Endometrial microvascular endothelial cells (primary cell): ENCODE measurements around the gene KRT6A. TPM values are rescaled to one million over a fixed set of nuclear protein-coding genes. Genes with fewer than 3 reads are reported as not detected.

ENCODE experiments used
- in situ Hi-C: cut with HindIII; loops from 2 replicates; pipeline ENCODE4 v1.10.0; 2017; ENCODE audit warnings: low sequenced_read_pairs, low pct_unique_long_range_greater_than_20kb; ENCODE audit errors: inconsistent ontology term
- total RNA-seq: library from RNA; depleted of rRNA; stranded (reverse); fragments of >200 nt; gene quantifications from one replicate; pipeline ENCODE4 v1.2.3, GENCODE V29; 2015; ENCODE audit errors: inconsistent ontology term

The KRT6A gene
- total RNA-seq, 1 donor from 2014 or later = not detected

DNA sequence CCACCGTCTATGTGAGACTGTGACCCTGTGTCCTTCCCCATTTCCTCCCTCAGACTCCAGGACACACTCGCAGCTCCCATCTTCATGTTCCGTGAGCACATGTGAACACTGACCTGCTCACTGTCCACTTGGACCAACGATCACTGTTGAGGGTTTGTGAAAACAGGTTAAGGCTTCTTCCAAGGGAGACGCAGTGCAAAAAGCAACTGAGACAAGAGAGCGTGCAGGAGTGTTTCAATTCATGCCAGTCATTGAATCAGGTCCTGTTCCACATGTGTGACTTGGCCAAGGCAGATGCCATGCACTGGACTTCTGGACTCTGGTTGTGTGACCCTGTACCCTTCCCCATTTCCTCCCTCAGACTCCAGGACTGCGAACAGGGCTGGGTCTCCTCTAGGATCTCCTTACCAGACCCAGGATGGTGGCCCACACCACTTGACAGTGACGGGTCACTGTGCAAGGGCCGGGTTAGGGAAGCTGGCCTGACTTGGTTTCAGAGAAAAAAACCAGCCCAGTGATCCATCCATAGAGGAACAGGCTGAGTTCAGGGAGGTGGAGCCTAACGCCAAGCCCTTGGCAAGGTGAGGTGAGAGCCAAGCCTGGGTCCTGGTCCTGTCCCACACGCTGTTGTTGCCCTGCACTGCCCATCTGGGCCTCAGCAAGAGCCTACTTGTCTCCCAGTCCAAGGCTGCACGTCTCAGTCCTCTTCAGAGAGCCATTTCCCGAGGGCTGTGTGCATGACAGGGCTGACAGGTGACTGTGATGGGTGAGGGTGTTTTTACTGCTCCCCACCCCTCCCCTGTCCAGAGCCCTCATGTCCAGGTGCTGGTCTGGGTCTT is 32.8 kb upstream of the KRT6A start:
- in situ Hi-C loops = no loop called here

DNA sequence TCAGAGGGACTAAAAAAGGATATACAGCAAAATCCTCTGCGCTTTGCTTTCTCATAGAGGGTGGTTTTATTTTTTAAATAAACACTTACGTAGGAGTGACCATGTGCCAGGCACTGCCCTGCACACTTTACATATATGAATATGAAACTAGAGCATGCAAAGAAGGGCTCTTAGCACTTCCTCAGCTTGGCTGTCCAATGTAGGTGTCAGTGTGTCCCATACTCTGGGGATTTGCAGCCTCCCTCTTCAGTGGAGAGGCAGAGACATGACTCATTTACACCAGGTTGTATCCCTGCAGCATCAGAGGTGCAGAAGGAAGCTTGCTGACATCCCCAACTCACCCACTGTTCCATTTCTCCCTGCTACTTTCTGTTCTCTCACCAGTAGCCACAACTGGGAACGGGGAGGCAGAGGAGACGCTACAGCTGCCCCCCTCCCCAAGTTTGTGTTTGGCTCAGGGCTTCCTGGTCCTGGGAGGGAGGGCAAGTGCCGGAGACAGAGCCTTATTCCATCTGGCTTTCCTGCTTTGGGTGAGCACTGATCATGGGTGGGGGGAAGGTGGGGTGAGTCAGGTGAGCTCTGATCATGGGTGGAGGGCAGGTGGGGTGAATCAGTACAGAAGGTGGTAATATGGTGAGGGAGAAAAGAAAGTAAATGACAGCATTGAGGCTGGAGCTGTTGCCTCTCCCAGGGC is 32.0 kb upstream of the KRT6A start:
- in situ Hi-C loops = no loop called here

DNA sequence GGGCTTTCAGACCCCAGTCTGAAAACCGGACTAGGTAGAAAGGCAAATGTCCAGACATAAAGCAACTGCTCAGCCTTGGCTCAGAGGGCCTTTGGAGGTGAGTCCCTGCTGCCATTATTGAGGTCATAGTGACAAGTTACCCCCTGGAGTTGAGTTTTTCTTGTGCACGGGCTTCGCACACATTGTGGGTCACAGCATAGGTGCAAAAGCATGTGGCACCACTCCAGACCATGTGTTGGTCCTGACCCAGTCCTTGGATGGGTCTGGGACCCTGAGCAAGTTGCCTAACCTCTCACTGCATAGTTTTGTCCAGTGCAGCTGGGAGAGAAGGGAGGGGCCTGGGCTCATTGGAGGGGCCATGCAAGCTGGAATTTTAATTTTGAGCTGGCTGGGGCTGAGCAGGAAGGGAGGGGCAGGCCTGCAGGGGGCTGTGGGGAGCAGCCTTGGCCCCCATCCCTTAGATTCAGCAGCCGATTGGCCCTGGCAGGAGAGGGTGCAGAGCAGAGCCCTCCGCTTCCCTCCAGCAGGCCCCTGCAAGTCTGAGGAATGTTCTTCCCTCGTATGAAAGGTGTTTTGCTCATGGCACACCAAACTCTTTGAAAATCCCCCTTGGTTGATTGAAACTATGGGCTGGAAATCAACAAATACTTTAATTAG is 31.3 kb upstream of the KRT6A start:
- in situ Hi-C loops = no loop called here

DNA sequence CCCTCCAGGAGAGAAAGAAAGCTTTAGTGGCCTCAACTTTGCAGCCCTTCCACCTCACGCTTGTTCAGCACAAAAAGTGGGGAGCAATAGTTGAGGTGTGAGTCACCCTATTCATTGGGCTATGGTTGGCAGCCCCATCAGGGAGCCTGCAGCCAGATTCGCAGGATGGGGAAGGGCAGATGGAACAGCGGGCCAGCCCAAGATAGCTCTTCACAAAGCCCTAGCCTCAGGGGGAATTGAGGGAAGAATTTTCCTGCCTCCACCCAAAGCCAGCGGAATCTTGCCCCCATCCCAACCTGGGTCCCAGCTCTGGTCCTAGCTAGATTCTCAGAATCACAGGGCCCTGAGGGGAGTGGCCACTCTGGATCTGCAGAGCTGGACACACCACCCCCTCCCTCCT is 30.8 kb upstream of the KRT6A start:
- in situ Hi-C loops = no loop called here

DNA sequence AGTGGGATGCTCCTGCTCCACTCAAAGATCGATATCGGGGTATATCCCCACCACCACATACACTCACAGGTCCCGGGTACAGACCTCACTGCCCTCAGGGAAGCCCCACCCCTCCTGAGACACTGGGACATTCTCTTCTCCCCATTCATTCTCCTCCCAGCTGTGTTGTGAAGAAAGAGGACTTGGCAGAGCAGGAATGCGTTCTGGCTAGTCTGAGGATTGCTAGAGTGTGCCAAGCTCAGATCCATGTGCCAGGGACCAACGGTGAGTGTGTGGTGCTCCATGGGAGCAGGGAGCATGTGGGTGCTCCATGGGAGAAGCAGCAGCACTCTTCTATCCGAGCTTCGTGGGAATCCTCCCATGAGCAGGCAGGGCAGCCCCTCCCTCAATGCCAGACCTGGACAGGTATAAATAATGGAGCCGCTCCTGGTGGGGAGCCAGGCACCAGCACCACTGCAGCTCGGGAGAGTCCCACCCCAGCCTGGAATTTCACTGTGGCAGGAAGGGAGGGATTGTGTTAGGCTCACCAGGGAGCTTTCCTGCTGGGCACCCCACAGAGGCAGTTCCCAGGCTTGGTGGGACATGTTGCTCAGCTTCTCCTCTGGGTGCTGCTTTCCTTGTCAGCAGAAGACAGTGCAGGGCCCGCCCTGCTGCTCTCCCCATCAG is 29.4 kb upstream of the KRT6A start:
- in situ Hi-C loops = no loop called here

DNA sequence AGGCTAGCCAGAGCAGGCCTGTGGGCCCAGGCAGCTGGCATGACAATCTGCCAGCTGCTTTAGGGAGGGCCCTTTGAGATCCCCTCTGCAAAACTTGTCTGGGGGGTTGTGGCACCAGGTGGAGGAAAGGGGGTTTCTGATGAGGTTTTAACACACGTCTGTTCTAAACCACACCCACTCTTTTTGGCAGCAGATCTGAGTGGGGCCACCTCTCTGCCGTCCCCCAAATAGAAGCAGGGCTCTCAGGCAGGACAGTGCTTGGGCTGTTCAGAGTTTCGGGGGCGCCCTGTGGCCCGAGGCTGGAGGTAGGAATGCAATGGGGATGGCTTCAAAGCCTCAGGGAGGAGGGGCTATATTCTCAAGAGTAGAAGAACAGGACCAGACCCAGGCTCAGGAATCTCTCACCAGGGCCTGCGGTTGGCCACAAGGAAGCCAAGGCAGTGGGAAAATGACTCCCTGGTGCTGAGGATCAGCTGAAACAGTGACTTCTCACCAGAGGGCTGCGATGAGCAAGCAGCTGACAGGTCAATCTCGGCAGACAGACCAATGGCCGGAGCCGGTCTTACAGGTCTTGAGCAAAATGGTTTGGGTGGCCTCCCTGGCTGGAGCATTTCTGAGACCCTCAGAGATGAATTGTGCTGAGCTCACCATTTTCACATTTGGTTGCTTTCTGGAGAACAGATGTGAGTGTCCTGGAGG is 28.7 kb upstream of the KRT6A start:
- in situ Hi-C loops = no loop called here

DNA sequence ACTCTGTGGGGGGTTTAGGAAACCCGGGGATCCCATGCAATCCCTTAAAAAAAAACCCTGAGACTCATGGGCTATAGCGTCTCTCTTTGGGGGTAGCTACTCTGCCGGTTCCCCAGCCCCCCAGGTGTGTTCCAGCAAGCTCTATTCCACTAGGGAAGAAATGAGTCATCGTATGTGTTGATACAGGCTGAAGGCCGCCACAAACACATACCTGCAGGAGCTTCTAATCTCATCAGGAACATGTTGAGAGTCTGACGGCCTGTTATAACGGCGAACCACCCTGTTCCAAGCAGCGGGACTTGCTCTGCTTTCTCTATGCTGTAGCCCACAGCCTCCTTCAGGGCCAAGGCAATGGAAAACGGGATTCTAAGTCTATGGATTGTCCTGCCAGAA is 28.1 kb upstream of the KRT6A start:
- in situ Hi-C loops = no loop called here

DNA sequence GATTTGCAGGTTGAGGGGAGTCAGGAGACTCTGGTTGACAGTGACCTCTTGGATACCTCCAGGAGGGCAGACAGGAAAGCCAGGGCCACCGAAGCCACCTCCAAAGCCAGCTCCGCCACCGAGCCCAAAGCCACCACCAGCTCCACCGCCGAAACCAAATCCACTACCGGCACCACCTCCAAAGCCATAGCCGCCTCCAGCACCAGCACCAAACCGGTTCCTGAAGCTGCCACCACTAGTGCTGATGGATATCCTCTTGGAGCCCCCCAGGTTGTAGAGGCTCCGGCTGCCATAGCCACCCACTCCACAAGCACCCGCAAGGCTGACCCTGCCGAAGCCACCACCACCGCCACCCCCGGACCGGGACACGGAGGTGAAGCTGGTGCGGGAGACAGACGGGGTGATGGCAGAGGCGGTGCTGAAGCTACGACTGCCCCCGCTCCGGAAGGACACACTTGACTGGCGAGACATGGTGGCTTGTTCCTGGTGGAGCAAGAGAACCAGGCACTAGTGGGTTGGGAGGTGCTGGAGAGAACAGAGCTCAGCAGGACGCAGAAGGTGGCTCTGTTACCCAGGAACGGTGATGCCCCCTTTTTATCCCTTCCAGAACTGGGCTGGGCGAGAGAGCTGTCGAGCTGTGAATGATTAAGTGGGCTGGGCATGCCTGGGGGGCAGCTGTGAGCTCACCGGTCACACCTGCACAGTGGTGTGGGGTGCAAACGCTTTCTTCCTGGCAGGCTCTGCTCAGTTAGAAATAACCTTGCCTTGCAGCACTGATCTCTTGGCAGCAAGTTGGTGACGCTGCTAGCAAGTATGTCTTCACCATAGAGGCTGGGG is 27.0 kb upstream of the KRT6A start, which contains the start of gene KRT5:
KRT5 (minus strand) TSS at position 569 of the 837 bp plus-strand sequence; CDS start at position 471, 98 bp downstream.
- in situ Hi-C loops = no loop called here

DNA sequence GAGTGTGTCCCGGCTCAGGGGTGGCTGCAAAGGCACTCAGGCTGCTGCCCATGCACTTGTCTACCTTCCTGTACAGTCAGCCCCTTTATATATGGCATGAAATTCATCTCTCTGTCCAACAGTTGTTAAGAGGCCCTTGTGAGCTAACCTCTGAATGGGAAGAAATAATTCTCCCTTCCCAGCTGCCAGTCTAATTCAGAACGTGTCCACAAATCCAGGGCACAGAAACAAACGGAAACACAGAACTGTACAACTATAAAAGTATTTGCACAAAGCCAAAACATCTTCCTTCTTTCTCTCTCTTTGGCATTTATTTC is 26.3 kb upstream of the KRT6A start:
- in situ Hi-C loops = no loop called here

DNA sequence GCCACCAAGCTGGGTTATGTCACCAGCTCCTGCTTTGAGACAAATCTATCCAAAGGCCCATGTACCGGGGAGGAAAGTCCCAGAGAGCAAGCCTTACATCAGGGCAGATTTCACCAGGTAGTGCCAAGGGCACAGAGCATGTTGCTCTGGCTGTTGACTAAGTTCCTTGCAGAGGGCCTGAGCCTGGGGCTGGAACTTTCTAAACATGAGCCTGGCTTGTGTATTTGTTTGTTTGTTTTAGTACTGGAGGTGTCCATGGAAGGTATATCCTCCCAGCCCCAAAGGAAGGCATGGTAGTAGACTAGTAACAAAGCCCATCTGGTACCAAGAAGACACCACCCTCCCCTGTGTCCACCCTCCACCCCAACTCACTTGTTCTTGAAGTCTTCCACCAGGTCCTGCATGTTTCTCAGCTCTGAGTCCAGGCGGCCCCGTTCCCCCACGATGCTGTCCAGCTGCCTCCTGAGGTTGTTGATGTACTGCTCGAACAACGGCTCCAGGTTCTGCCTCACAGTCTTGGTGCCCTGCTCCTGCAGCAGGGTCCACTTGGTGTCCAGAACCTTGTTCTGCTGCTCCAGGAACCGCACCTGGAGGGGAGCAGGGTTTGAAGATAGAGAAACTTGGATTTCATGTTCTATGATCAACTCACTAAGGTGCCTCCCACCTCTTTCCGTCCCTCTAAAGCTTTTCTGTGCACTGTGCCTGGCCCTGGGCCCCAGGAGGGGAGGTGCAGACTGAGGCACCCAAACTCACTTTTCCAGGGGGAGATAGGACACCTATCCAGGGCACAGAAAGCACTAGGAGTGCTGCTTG is 25.7 kb upstream of the KRT6A start:
- in situ Hi-C loops = no loop called here

DNA sequence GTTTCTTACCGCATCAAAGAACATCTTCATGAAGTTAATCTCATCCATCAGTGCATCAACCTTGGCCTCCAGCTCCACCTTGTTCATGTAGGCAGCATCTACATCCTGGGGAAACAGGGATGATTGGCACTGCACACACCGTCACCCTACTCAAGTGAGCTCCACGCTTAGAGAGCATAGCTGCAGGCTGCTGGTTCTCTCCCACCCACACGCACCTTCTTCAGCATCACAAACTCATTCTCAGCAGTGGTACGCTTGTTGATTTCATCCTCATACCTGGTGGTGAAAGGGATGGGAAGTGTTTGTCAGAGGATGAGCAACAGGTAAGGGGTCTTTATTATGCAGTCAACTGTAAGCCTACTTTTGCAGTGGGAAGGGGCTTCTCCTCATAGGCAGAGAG is 24.8 kb upstream of the KRT6A start:
- in situ Hi-C loops = no loop called here

DNA sequence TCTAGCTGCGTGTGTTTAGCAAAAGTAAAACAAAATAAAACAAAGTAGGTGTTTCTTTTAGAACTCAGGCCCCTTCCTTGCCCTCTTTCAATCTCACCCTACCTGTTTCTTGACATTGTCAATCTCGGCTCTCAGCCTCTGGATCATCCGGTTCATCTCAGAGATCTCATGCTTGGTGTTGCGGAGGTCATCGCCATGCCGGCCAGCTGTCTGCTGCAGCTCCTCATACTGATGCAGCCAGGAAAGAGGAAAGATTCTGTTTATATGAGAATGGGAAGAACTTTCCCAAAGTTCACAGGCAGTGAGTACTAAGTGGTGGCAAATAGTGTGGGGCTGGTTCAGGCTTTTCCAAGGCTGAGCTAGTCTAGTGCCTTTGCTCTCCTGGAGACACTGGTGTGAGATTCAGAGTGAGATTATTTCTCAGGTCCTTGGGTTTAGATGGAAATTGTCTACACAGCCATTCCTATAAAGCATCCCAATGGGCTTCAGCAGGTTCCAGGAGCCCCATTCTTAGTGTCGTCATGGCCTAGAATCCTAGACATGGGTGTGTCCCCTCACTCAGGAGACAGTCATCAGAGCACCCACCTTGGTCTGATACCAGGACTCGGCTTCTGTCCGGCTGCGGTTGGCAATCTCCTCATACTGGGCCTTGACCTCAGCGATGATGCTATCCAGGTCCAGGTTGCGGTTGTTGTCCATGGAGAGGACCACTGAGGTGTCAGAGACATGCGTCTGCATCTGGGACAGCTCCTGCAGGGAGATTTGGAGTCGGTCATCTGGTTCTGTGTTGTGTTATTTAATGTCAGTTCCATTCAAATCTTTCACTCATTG is 24.2 kb upstream of the KRT6A start:
- in situ Hi-C loops = no loop called here

DNA sequence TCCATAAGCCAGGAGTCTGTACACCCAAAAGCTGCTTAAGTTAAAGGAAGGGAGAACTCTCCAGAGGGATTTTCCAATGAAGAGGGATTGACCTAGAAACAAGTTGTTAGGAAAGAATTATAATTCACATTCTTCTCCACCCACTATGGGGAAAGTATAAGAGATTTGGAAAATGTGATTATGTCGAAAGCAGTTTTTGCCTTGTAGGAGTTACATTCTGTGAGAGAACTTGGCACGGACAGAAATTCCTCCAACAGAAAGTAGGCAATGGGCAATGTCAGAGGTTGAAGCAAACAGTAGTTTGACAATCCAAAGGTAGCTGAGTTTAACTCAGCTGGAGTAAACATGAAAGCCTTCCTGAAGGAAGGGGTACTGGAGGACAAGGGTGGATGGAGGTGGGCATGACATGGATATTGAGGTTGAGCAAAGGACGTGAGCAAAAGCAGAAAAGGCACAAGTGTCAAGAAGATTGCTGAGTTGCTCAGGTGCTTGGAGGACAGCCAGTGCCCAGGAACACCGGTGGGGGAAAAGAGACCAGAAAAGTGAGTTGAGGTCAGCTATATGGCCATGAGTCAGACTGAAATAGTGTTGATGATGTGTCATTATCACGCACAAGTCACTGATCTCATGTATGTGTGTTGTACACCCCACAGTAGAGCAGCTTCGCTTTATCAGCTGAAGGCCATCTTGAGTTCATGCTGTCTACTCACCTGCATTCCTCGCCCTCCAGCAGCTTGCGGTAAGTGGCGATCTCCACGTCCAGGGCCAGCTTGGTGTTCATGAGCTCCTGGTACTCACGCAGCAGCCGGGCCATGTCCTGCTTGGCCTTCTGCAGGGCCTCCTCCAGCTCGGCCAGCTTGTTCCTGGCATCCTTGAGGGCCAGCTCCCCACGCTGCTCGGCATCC is 23.1 kb upstream of the KRT6A start:
- in situ Hi-C loops = no loop called here

DNA sequence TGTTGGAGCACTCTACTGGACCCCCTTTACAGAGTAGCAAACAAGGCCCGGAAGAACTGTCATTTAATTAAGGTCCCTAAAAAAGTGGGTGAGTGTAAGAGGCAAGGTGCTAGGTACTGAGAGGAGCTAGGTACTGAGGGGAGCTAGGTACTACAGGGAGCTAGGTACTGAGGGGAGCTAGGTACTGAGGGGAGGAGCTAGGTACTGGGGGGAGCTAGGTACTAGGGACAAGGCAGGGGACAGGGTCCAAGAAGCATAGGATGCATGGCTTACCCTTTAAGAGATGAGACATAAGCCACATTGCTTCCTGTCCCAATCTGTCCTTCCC is 22.2 kb upstream of the KRT6A start:
- in situ Hi-C loops = no loop called here

DNA sequence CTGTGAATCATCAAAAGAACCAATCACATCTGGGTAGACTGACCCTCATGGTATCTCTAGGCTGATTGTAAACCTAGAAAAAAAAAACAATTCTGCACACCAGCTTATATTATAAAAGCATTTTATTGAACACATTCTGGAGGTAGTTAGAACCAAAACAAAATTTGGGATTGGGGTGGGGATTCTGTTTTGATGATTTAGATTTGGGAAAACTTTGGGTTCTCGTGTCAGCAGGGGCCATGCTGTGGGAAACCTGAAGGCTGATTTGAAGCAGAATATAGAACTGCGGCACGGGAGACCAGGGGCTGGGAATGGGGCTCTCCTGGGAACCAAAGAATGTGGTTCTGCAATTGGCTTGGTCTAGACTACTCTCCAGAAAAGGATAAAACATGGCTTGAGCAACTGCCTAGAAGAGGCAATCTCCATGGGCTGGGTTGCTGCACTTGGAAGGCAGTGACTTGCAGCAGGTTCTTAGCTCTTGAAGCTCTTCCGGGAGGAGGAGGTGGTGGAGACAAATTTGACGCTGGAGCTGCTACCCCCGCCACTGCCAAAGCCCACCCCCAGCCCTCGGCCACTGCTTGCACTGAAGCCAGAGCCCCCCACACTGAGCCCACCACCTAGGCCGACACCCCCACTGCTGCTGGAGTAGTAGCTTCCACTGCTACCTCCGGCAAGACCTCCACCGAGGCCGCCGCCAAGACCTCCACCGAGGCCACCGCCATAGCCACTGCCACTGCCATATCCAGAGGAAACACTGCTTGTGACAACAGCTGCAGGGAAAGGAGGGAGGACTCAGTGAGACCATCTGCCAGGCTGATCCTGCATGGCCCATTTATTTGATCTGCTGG is 21.6 kb upstream of the KRT6A start:
- in situ Hi-C loops = no loop called here
